ENCODE measurements around the gene USP12.

Gene USP12

GRCh38 chr13:27183561-27184147 is 12.0 kb upstream of the USP12 start:
- DNase-seq (ENCODE audit: low read depth): no peak

- peak; percentile 80 for DNase-seq (ENCODE audit: low read depth)
These were observed 11.4 kb upstream of the USP12 start for GRCh38 chr13:27182844-27183497.

GRCh38 chr13:27182054-27182453 is 10.4 kb upstream of the USP12 start:
- DNase-seq (ENCODE audit: low read depth): no peak

- no peak for DNase-seq (ENCODE audit: low read depth)
These were observed 6.2 kb upstream of the USP12 start for GRCh38 chr13:27177852-27178251.

- no peak for DNase-seq (ENCODE audit: low read depth)
These were observed 5.1 kb upstream of the USP12 start for GRCh38 chr13:27176470-27177410.

- DNase-seq (ENCODE audit: low read depth): no peak
These were observed 3.3 kb upstream of the USP12 start for GRCh38 chr13:27174766-27175455.

- DNase-seq (ENCODE audit: low read depth): no peak
These were observed 858 bp upstream of the USP12 start for GRCh38 chr13:27172495-27172842.

- peak; percentile 51 for DNase-seq (ENCODE audit: low read depth)
These were observed 350 bp upstream of the USP12 start for GRCh38 chr13:27171827-27172494.

- DNase-seq (ENCODE audit: low read depth): no peak
These were observed 931 bp downstream of the USP12 start for GRCh38 chr13:27170516-27171243.

- DNase-seq (ENCODE audit: low read depth): peak; percentile 36
These were observed 1.4 kb downstream of the USP12 start for GRCh38 chr13:27170221-27170515.

GRCh38 chr13:27168906-27169657 is 2.5 kb downstream of the USP12 start:
- no peak for DNase-seq (ENCODE audit: low read depth)

GRCh38 chr13:27168086-27168485 is 3.5 kb downstream of the USP12 start:
- no peak for DNase-seq (ENCODE audit: low read depth)

GRCh38 chr13:27166313-27166712 is 5.3 kb downstream of the USP12 start:
- DNase-seq (ENCODE audit: low read depth): no peak

- peak; percentile 5 for DNase-seq (ENCODE audit: low read depth)
These were observed 9.6 kb downstream of the USP12 start for GRCh38 chr13:27161980-27162379.

- no peak for DNase-seq (ENCODE audit: low read depth)
These were observed 10.2 kb downstream of the USP12 start for GRCh38 chr13:27161423-27161822.

GRCh38 chr13:27160657-27161295 is 10.8 kb downstream of the USP12 start:
- no peak for DNase-seq (ENCODE audit: low read depth)

GRCh38 chr13:27159806-27160563 is 11.6 kb downstream of the USP12 start:
- no peak for DNase-seq (ENCODE audit: low read depth)

GRCh38 chr13:27158335-27158734 is 13.3 kb downstream of the USP12 start:
- DNase-seq (ENCODE audit: low read depth): no peak
